Measurements from ENCODE around the gene SERPINC1.
A peak's percentile ranks its signal among the peaks of the same experiment; 100 is the strongest.
"Not testable (repeated sequence)": the region's sequence is repeated elsewhere in the genome, so short reads cannot be mapped to it uniquely, and the experiment has no call there.

SERPINC1 gene

DNA sequence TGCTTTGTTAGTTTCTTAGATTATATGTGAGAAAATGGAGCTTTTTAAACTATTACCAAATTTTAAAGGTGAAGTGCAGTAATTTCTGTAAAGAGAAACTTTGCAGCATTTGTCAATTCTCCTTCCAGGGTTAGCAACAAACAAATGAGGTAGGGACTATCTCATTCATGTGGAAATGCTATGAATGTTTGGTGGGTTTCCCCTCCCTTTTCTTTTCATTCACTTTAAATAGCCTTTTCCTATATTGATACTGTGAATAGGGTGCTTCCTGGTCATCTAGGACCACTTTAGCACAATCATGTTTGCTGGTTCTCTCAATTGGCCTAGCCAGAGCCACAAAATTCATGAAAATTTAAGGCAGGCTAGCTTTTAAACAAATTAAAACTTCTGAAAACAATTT lies 28.4 kb downstream of the SERPINC1 start:
- DNase-seq: no peak

DNA sequence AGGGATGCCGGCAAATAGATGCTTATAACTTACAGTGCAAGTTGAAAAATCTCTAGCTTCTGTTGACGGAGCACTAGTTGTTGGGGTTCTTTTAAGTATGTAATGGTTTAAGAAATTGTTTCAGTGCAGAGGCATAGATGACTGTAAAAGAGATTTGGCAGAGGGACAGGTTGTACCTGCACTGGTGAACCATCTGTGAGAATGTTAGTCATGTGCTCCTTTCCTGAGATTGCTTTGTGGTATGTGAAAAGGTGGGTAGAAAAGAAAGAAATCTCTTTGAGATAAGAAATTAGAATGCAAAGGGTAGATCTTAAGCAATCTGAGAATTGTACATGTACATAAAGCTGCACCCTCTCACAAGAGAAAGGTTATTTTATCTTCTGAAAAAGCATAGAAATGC lies 29.5 kb downstream of the SERPINC1 start:
- DNase-seq: no peak

DNA sequence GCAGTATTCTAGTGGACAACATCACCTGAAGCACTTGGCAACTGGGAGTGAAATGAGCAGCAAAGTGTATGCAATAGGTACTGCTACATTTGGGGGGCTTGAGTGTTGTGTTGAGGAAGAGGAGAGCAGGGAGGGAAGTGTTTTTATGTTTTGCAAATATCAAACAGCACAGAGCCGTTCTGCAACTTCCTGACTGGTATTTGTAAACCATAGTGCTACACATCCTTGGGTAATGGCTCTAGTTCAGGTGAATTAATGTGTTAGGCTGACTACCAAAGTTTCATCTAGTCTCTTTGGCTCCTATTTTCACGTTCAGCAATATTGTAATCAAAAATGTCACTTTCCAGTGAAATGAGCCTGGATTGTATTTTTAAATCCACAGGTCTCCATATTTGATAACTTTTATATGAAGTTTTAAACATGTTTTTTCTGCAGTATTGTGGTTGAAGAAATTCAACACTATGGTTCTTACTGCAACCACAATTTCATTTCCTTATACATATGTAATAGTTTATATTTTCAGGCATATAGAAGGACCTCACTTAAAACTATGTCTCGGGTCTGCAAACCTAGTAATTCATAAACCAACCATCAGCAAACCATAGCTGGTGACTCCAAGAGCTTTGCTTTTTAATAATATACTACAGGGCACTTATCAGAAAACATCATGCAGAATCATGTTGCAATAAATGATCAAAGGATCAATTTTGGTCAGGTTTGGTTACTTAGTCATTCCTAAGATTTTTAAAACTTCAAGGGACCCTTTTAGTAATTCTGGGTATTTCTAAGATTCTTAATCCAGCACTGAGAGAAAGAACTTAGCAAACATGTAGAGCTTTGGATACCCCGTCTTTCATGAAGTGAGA lies 30.1 kb downstream of the SERPINC1 start:
- no peak for DNase-seq

DNA sequence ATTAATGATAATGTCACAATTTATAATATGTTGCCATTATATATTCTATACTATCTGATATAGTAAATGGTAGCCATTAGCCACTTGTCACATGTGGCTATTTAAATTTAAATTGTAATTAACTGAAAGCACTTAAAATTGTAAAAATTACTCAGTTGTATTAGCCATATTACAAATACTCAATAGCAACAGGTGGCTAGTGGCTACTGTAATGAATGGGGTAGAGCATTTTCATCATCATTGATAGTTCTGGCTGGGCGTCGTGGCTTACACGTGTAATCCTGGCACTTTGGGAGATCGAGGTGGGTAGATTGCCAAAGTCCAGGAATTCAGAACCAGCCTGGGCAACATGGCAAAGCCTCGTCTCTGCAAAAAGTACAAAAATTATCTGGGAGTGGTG lies 32.4 kb downstream of the SERPINC1 start:
- DNase-seq: no peak

GRCh38 chr1:173881117-173881516 lies 36.0 kb downstream of the SERPINC1 start:
- DNase-seq: not testable (repeated sequence)

DNA sequence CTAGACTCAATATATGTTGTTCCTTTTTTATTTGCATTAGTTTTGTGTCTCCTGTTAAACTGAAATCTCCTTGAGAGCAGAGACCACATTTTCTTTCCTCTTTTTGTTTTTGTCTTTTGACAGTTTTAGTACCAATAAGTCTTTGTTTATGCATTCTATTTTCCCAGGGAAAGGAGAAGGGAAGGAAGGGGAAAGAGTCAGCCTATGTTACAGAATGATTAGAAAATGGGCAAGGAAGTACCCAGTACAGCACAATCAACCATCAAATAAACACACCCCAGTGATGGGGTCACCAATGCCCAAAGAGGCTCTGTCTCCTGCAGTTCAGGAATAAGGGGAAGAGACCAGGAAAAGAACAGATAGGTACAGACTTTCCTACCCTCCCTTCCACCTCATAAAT lies 38.9 kb downstream of the SERPINC1 start:
- DNase-seq: no peak

DNA sequence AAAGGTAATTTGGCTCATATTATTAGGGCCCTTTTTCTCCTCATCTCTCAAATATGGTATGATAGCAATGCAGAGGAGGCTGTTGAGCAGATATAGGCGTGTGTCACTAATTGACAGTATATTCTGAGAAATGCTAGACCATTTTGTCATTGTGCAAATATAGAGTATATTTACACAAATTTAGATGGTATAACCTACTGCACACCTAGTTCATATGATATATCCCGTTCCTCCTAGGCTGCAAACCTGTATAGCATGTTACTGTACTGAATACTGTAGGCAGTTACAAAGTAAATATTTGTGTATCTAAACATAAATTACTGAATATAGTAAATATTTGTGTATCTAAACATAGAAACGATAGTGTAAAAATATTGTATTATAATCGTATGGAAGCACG lies 40.4 kb downstream of the SERPINC1 start:
- DNase-seq: no peak

- no peak for DNase-seq
Measured at GRCh38 chr1:173871500-173871899, 45.6 kb downstream of the SERPINC1 start.

- DNase-seq: no peak
Measured at GRCh38 chr1:173871091-173871490, 46.0 kb downstream of the SERPINC1 start.

- no peak for DNase-seq
Measured at GRCh38 chr1:173870252-173871075, 46.7 kb downstream of the SERPINC1 start.

GRCh38 chr1:173869021-173869359 lies 48.1 kb downstream of the SERPINC1 start:
- DNase-seq: no peak

- peak; percentile 94 for DNase-seq
Measured at GRCh38 chr1:173868266-173869020, 48.7 kb downstream of the SERPINC1 start, which contains the start of gene ZBTB37. TSS of gene ZBTB37 (plus strand) at chr1:173868380. CDS start at chr1:173870226, 1,846 bp downstream.

DNA sequence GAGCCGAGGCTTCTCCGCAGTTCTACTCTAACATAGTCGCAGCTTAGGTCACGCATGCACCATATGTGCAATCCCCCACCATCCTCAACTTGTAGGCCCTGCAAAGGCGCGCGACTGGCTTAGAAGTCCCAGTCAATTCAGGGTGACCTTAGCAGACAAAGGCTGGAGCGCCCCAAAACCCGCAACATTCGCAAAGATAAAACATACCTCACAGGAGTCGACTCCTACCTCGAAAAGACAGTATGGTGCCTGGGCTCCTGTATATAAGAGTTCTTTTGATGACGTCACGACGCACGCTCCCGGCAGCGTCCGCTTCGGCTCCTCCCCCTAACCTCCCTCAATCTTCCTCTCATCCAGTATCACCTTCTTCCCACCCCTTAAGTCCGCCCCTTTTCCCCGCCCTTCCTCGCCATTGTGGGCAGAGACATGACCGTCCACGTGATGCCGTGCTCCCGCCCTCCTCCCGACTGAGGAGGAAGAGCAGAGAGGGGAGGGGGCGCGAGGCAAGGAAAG lies 49.3 kb downstream of the SERPINC1 start, which contains the start of gene GAS5:
Gene GAS5 (minus strand): TSS at position 237 of the 513 bp plus-strand sequence.
- DNase-seq: peak; percentile 100

DNA sequence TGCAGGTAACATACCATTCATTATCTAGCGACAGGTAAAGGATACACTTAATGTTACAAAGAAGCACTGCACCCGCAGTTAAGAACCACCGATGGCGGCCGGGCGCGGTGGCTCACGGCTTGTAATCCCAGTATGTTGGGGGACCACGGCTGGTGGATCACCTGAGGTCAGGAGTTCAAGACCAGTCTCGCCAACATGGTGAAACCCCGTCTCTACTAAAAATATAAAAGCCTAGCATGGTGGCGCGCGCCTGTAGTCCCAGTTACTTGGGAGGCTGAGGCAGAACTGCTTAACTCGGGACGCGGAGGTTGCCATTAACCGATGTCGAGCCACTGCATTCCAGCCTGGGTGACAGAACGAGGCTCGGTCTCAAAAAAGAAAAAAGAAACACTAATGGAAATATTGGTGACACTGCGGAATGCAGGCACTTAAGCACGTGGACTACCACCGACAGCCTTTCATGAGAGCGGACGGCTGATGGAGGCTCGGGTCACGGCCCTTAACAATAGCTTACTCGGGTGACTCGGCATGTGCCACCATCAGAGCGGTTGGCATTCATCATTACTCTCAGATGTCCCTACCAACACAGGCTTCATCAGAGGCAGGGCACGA lies 49.9 kb downstream of the SERPINC1 start:
- DNase-seq: no peak

- no peak for DNase-seq
Measured at GRCh38 chr1:173866413-173867115, 50.6 kb downstream of the SERPINC1 start.

GRCh38 chr1:173865468-173866164 lies 51.5 kb downstream of the SERPINC1 start:
- no peak for DNase-seq

GRCh38 chr1:173864179-173864867 lies 52.8 kb downstream of the SERPINC1 start:
- no peak for DNase-seq

DNA sequence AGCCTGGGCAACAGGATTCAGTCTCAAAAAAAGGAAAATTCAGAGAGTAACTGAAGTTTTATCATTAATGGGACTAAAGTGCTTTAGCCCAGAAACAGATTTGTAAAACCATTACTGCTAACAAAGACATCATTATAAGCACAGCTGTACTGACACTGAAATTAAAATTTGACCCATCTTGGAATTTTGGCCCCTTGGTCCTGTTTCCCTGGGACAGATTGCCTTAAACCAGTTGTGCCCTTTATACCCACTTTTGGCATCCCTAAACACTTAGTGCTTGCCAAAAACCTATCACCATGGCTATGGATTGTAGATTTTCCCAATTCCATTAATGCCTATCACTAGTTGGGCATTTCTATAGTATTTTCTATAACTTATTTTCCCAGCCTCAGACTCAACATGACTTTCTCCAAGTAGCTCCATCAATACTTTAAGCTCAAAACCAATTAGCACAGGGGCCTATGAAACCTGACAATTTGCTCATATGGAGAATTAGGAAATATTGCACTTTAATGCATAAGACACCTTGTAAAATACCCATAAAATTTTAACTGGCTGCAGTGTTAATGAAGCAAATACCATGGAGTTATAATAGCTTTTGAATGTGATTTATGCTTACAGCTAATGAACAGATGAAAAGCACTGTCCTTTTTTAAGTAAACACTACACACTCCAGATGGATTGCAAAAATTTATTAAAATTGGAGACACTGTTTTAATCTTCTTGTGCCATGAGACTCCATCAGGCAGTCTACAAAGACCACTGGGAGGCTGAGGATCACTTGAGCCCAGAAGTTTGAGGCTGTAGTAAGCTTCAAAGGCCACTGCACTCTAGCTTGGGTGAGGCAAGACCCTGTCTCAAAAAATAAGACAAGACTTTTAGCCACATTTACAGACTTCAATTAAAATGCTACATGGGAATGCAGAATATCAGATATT lies 53.6 kb downstream of the SERPINC1 start:
- no peak for DNase-seq

- no peak for DNase-seq
Measured at GRCh38 chr1:173862769-173863223, 54.3 kb downstream of the SERPINC1 start.

Measured in NCI-H345 (cell line).